Hypothalamus (tissue), 51 donors: Measurements from ENCODE around the gene PCSK6.
"Not testable (repeated sequence)": the region's sequence is repeated elsewhere in the genome, so short reads cannot be mapped to it uniquely, and the experiment has no call there.

ENCODE experiments used
- DNase-seq, 51 donors: peaks; one replicate each; lab custom pipeline; 2025; lab: John Stamatoyannopoulos, UW

PCSK6 gene

DNA sequence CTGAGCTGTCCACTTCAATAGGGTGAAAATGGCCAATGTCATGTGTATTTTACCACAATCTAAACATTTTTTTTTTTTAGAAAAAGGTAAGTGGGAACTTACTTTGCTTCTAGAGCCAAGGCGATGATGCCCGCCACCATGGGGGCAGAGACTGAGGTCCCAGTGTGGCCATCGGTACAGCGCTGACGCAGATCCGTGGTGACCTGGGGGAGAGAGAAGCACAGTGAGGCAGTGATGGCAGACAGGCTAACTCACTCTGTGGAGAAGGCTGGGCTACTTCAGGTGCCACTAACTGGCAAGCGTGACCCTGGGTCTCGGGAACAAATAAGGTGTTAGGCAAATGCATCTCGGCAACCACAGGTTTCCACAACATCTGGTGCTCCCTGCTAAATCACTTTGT, 100.1 kb downstream of the PCSK6 start:
- no peak for DNase-seq

DNA sequence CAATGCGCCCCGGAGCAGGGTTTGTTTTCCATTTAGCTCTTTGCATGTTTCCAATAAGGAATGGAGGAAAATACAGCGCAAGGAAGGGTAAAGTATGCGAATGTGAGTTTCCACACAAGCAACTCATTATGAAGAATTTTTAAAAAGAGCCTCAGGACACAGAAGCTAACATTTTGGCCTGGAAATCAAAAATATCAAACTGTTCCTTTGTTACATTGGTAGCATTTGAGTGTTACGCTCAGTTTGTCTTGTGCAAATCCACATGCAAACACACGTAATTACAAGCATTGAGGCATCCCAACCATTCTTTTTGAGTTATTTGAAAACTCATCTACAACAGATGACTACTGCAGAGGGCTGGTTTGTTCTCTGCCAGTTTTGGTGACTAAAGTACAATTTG, 101.5 kb downstream of the PCSK6 start:
- no peak for DNase-seq

DNA sequence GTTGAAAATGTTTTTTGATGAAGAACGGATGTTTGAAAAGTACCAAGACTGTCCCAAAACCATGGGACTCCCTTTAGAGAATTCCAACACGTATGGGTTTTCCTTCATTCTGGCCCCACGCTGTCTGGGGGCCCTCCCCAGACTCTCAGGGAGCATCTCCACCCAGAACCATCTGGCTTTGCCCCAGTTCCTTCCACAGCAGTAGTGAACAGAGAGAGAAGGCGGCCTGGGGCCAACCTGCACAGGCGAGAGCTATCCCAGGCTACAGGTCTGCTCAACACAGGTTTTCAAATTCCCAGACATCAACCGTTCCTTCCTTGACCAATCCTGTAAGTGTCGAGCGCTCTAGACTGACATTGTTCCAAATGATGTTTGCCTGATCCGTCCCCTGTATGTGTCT, 101.9 kb downstream of the PCSK6 start:
- DNase-seq, result no peak

DNA sequence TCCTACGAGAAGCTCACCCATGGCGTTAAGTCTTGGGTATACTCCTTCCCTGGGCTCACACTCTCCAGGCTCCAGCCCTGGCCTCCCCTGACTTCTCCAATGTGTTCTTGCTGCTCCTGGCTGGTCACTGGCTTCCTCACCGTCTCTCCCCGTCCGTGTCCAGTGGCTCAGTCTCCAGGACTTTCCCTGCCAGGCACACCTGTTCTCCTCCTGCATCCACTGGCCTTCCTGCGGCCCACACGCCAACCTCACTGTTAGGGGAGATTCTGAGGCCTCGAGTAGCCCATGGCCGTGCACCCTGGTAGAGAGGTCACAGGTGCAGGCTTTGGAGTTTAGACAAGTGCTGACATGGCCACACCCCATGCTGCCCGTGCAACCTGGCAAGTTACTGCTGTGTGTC, 102.5 kb downstream of the PCSK6 start:
- no peak for DNase-seq

DNA sequence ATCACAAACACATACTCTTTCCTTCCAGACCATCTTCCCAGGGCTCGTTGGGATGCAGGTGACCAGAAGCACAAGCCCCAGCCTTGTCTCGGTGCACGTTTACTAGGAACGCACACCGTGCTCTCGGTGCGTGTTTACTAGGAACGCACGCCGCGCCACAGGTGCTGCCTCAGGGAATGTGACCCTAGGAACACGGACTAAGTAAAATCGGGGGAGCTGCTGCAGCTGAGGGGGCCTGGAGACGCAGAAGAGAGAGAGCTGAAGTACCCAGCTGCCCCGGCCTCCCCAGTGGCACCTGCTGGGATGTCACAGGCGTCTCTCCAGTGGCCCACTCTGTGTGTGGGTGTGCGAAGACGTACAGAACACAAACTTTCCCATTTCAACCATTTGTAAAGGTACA, 103.5 kb downstream of the PCSK6 start:
- DNase-seq, result no peak

DNA sequence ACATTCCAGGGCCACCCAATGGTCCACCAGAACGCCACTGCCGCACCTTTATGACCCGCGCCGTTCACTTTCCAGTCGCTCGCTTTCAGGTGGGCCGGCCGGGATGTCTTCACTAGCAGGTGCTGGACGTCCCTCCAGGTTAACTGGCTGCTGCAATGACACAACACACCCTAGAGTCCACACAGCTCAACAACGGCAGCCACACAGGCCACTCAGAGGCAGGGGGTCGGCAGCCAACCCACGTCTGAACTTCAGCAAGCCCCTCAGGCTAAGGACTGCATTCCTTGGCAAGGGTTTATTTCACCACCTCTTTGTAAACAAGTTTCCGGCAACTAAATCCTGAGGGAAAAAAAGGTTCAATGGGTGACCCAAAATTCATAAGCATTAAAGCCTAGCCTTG, 105.2 kb downstream of the PCSK6 start:
- no peak for DNase-seq

DNA sequence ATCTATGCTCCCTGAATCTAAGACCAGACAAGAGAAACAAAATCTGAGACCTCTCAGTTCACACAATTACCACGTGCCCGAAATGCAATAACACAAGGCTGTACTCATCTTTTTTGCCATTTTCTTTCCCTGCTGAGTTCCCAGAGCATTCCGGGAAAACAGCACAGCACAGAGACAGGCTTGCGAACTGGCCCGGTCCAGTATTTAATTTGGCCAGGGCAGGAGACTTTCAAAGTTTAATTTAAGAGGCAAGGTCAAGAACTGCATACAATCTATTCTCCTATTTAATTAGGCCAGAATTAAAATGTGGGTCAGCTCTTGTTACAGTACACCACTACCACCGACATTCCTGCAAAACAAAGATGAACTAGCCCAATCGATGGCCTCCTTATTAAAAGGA, 107.0 kb downstream of the PCSK6 start:
- DNase-seq, result no peak

DNA sequence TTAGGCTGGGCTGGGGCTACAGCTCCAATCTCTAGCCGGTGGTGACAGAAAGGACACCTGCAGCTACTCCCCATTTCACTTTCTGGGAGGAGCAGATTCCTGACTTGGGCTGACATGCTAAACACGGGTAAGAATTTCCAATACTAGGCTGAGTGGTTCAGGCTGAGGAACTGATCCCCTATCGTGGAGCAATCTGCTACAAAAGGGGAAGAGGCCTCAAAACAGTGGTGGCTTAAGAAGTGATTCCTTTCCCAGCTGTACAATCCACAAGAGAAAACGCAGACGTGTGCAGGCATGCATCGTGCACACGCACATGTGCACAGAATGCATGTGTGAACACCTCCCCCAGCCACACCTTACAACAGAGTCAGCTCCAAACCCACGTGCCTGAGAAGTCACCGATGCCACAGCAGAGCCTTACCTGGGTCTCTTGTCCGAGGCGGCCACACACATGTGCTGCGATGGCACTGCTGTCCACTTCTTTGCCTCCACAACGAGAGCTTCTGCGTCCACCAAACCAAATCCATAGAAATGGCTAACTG, 107.8 kb downstream of the PCSK6 start:
- DNase-seq, result no peak

DNA sequence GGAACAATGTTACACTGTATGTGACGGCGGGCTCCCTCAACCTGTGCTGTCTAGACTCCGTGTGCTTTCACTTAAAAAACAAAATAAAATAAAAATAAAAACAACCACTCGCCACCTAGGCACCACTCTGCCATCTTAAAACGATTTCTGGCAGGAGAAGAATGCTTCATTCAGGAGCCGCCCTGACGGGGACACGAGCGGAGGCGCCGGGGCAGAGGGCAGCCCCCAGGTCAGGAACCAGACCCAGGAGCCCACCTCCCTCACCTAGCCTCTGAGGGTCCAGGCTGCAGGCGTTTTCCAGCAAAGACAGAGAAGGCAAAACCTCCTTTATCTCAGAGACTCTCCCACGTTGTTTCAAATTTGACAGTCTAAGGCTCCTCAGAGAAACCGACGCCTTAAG, 109.4 kb downstream of the PCSK6 start:
- DNase-seq, result no peak

DNA sequence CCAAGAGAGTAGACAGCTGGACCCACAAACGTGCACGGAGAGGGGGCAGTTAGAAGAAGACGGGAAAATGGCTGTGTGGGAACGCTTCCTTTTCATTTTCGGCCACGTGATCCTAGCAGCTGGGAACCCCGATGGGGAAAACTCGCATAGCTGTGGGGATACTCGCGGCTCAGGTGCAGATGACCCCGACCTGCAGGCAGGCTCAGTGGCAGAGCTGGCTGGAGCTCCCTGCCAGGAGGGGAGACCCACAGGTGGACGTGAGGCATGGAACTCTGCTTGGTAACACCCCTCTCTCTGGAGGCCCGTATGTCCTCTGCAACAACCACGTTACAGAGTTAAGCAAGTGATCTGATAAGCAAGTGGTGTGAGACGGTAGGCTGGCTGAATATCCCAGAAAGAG, 109.9 kb downstream of the PCSK6 start:
- DNase-seq, result no peak

DNA sequence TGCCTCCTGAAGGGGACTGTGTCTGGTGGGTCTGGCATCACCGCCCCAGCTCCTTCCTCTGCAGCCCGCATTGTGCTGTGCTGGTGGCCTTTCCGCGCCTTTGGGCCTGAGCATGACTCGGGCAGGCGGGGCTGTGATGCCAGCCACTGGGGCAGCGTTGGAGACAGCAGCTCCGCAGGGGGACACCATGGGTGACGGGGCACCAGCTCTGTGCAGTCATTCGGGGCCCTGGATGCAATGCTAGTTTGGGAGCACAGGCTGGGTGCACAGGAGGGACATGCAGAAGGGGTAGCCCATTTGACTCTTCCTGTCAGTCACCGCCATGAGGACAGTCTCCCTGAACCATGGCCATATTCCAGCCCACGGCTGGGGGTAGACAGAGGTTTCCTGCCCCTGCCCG, 110.6 kb downstream of the PCSK6 start:
- no peak for DNase-seq

DNA sequence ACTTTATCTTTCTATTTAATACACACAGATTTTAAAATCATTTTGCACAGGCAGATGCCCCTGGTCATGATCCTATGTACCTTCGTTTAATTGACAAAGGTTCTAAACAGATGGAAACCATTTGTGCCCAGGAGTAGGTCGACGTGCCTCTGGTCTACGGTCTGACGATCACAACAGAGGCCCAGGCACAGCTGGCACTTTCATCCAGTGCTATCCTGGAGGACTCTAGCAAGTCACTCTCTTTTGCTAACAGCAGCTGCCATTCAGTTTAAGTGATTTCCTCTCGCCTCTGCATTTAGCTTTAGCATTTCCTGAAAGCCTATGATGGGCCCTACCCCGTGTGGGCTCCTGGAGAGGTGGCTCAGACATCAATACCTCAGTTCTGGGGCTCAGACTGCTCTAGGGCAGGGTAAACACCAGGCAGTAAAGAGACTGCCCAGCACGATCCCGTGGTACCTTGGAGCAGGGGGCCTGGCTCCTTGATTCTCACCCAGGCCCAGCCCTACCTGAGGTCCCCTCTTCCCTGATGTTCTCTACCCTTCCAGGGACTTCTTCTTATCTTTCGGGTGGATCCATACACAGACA, 111.2 kb downstream of the PCSK6 start:
- no peak for DNase-seq

DNA sequence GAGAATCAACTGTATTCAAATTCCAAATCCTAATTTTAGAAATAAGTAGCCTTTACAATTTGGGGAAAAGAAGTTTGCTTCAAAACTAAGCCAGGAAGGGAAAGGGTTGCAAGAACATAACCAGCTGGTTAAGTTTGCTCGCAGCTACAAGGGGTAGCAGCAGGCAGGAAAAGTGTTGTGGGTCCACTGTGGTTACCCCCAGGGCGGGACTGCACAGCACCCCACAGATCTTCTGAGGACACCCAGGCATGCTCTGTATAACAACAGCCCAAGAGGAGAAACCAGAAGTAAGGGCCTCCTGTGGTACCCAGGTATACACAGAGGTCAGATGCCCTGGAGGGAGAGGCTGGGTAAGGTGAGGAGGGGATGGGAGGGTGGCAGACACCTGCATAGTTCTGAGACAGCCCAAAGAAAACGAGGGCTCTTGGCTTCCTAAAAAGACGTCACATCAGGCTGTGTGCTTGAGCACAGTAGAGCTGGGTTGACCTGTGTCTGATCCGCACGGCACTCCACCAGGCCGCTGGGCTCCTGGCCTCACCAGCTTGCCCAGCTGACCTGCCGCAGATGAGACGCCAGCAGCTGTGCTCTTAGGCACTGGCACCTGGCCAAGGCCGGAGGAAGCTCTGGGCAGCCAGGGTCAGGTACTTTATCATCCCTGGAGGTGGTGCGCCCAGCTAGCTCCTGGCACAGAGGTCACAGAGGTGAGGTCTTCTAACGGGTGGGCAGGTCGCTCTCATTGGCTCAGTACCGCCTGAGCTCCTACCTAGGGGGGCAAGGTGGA, 112.7 kb downstream of the PCSK6 start:
- DNase-seq, result no peak

DNA sequence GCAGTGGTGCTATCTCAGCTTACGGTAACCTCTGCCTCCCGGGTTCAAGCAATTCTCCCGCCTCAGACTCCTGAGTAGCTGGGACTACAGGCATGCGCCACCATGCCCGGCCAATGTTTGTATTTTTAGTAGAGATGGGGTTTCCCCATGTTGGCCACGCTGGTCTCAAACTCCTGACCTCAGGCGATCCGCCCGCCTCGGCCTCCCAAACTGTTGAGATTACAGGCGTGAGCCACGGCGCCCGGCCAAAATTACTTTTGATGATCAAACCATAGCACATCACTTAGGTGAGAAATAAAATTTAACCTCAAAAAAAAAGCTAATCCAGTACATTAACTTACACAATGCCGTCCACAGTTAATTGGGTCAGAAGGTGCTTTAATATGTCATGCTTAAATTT, 114.5 kb downstream of the PCSK6 start:
- DNase-seq, result not testable (repeated sequence)

DNA sequence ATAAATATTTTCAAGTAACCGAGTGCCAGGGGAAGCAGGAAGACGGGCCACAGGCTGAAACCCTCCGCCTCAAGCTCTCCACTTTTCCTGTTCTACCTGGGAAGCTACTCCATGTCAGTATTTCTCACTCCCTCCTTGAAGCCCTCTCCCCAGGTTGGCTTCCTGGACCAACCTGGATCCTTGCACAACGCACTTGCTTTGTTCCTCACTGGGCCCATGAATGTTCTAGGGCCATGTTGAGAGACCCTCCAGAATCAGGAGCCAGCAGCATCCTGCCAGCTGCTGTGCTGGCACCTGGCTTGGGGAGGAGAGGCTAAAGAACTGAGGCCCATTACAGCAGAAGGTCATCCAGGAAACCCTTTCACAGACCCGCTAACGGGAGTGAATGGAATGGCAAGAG, 115.2 kb downstream of the PCSK6 start:
- no peak for DNase-seq

DNA sequence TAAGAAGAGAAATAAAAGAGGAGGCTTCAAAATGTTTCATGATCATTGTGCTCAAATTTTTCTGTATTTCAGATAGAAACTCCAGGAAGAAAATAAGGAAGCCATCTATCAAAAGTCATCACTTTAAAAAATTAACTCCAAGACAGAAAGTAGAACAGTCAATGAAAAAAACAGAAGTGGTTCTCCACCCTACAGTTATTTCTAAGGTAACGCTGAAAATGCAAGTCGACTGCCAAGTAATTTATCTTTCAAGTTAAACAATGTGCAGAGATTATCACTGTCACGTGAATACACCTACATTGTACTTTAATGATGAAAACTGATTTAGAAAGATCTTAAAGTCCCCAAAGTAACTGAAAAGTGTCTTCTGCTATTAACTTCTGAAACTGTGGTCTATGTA, 115.9 kb downstream of the PCSK6 start:
- peak in 1 of 51 donors; percentile 33 for DNase-seq

DNA sequence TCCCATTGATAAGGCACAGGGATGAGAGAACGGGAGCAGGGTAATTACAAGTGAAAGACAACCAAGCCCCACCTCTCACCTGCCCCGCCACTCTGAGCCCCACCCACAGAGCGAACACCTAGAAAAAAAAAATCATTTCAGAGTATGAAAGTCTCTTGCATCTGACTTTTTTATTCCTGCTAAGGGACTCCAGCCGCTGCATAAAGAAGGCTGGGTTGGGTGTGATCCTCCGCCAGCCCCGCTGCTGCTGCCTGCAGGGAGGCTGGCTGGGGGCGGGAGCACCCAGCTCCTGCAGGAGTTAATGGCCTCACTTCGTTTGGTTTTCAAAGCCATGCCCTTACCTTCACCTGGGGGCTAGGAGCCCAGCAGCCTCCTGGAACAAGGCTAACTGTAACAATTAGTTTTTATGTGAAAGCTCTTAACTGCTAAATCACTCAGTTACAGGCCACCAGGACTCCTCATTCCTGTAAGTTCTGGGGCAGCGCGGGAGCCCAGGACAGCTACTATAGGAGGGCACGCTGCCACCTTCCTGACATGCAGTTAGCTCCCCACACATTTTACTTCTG, 116.5 kb downstream of the PCSK6 start:
- no peak for DNase-seq

DNA sequence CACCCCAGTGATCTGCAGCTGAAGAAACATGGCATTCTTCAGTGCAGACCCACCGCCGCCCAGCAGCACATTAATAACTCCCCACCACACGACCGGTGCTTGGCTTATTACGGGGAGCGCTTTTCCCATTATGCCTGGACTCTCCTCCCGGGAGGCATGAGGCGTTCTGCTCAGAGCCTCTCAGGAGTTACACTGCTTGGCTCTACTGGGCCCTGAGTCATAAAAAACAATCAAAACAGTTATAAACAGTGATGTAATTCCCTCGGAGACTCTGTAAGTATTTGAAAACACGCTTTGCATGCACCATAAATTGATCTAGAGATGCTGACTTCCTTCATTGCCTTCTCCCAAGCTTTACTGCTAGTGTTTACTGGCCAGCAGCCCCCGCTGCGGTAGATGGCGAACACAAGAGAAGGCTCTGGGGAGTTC, 117.3 kb downstream of the PCSK6 start:
- no peak for DNase-seq

DNA sequence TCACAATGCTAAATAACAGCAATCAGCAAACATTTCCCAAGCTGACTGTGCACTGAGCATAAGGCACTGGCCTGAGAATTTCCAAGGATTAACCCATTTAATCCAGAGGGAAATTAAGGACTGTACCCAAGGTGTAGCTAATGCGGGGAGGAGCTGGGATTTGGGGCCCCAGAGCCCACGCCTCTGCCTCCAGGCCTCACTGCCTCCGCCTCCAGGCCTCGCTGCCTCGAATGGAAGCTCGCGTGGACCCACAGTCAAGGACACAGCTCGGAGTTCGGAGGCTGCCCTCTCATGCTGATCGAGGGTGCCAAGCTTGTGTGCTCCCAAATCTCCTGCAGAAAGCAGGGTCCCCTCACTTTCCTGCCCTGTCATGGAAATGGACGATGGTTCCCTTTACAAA, 118.0 kb downstream of the PCSK6 start:
- DNase-seq, result no peak

DNA sequence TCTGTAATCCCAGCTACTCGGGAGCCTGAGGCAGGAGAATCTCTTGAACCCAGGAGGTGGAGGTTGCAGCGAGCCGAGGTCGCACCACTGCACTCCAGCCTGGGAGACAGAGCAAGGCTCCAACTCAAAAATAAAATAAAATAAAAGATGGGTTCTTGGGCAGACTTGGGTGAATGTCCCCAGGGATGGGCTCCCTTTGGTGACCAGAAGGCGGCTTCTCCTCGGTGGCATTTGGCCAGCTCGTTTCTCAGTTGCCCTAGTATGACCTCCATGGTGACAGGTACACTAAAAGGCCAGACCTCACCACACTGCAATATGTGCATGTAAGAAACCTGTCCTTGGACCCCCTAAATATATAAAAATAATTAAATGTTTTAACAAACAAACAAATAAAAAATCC, 118.4 kb downstream of the PCSK6 start:
- no peak for DNase-seq

DNA sequence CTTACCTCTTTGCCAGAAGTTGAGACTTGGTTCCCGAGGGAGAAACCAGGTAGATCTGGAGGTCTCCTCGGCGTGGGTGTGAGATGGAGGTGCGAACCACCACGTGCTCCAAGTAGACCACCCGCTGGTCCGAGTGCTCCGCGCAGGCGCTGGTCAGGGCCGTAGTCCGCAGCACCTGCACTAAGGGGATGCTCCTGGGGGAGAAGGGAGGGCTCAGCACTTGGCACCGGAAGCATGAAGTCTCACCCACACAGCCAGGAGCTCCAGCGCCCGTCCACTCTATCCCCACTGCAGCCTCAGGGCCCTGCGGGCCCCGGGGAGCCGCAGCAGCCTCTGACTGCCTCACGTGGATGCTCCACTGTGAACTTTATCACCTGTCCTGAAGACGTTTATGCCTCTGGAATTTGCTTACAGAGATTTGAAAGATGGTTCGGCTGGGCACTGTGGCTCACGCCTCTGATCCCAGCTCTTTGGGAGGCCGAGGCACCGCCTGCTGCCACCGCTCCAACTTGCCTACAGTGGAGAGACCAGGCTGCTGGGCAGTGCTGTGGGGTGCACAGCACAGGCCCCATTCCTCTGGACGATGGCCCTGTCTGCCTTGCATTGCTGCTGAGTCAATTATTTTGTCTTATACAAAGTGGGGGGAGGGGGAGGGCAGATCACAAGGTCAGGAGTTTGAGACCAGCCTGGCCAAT, 119.0 kb downstream of the PCSK6 start:
- no peak for DNase-seq

DNA sequence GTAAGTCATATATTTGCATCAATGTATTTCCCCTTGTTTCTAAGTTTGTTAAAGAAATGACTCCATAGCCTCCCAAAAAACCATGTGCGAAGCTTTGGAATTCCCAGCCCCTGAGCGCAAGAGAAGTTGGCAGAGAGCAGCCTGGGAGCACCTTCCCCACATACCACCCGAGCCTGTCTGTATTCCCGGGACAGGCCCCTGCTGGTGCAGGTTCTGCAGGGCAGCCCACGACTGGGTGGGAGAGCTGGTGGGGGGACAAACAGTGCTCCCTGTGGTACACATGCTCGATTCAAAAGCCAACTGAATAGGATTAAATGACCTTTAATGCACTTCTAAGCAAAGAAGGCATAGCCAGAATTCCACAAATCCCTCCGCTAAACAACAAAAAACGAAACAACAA, 119.8 kb downstream of the PCSK6 start:
- DNase-seq, result no peak
